NT2/D1 (cell line): ENCODE measurements around the gene CRYGN.

Experiments used
- SUZ12 ChIP-seq: IDR thresholded peaks from 2 replicates; pipeline ENCODE4 v1.6.1; 2011; ENCODE audit not compliant: insufficient read length, insufficient read depth; ENCODE audit errors: extremely low read depth
- YY1 ChIP-seq: IDR thresholded peaks from 2 replicates; pipeline ENCODE4 v1.6.1; 2011; ENCODE audit not compliant: insufficient read length, insufficient read depth
- ZNF274 ChIP-seq: IDR thresholded peaks from 2 replicates; pipeline ENCODE4 v1.6.1; 2011; ENCODE audit warnings: mild to moderate bottlenecking, low read depth, low read length

DNA sequence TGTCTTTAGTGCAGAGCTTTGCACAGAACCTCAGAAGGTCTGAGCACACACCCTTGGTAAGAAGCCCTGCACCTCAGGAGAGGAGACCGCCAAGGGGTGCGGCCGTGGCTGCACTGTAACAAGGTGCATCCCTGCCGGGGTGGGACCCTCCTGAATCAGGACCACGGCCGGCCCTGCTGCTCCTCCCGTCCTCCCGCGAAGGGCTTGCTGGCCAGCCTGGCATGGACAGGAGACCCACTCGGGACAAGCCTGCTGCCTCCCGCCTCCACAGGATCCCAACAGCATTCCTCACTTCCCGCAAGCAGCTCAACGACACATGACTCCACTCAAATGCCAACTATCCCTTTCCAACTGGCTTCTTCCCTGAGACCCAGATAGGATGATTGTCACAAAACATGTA lies 42.9 kb downstream of the CRYGN start:
- TF ChIP-seq ZNF274 (no peak), YY1 (no peak), SUZ12 (no peak)
